Thoracic aorta (tissue), 2 donors: ENCODE measurements around the gene PCDH7. TPM values are rescaled to one million over a fixed set of nuclear protein-coding genes. Genes with fewer than 3 reads are reported as not detected.

Experiments
- ATAC-seq: fragments of 150-250 bp; one replicate; pipeline ENCODE4 v1.8.0; 2017; ENCODE audit warnings: low read depth; ENCODE audit not compliant: insufficient number of reproducible peaks, low FRiP score
- DNase-seq: peaks from one replicate; pipeline ENCODE4 v3.0.0-alpha.2; 2020; ENCODE audit warnings: low spot score
- H3K27ac ChIP-seq, 2 donors: fragments of 200-600 bp; sonication (generic); 1 replicate in 1 of 2; 2 replicates in 1 of 2; pipeline ENCODE4 v1.5.1; 2016; ENCODE audit warnings: mild to moderate bottlenecking in 2 of 2, moderate library complexity in 2 of 2
- H3K27me3 ChIP-seq: fragments of 200-600 bp; sonication (generic); replicated peaks from 2 replicates; pipeline ENCODE4 v1.6.0; 2016; ENCODE audit warnings: mild to moderate bottlenecking; ENCODE audit not compliant: insufficient read depth
- H3K36me3 ChIP-seq: fragments of 200-600 bp; sonication (generic); one replicate; pipeline ENCODE4 v1.5.1; 2016
- H3K4me1 ChIP-seq, 2 donors: fragments of 200-600 bp; sonication (generic); 1 replicate in 1 of 2; 2 replicates in 1 of 2; pipeline versions ENCODE4 v1.5.1 to v1.6.0; 2016; ENCODE audit warnings: low read depth in 2 of 2, mild to moderate bottlenecking in 1 of 2; ENCODE audit not compliant: control insufficient read depth in 1 of 2
- H3K4me3 ChIP-seq: fragments of 200-600 bp; sonication (generic); 2 replicates; pipeline ENCODE4 v1.5.1; 2016; ENCODE audit warnings: mild to moderate bottlenecking
- H3K9me3 ChIP-seq: fragments of 200-600 bp; sonication (generic); 2 replicates; pipeline ENCODE4 v1.5.1; 2016
- total RNA-seq, 2 donors: library from RNA; depleted of rRNA; stranded (reverse); fragments of >200 nt; gene quantifications; one replicate each; pipeline versions ENCODE4 v1.1.0 to v1.2.3, GENCODE V29; 2016
- TF ChIP-seq, protein P1 (sequence below): fragments of 200-600 bp; sonication (generic); IDR thresholded peaks from one replicate; pipeline ENCODE4 v1.5.1; 2019; ENCODE audit warnings: antibody characterized with exemption

Gene PCDH7
- total RNA-seq, 2 donors from 2014 or later = 331 to 435 TPM

DNA sequence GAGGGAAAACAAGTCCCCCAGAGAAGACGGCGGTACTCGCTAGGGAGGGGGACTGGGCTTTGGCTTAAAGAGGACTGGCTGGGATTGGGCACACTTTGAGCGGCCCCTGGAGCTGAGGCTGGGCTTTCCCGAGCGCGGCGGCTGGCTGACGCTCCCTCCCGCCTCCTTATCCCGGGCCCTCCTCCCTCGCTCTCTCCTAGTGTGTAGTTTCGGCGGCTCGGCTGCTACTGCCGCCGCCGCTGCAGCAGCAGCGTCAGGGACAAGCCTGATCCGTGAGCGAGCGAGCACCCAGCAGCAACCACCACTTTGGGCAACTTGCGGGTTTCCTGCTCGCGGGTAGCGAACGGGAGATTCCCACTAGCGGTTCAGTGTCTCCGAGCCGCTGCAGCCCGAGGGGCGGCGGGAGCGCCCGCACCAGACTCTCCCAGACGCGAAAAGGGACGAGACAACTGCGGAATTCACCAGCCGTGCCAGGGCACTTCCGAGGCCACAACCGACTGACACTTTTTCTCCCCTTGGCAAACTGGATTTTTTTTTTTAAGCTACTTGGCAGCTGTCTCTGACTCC lies 632 bp upstream of the PCDH7 start:
- Histone ChIP-seq H3K4me1 (no peaks in the 10 kb centered on the region), H3K27me3 (no peaks in the 10 kb centered on the region), H3K36me3 (no peaks in the 10 kb centered on the region), H3K27ac (peak overlapping the region; percentile 94 to 96), H3K9me3 (no peaks in the 10 kb centered on the region), H3K4me3 (peak overlapping the region; percentile 83)
- ATAC-seq (peak; percentile 63), DNase-seq (no peak)
- TF ChIP-seq, protein P1, sequence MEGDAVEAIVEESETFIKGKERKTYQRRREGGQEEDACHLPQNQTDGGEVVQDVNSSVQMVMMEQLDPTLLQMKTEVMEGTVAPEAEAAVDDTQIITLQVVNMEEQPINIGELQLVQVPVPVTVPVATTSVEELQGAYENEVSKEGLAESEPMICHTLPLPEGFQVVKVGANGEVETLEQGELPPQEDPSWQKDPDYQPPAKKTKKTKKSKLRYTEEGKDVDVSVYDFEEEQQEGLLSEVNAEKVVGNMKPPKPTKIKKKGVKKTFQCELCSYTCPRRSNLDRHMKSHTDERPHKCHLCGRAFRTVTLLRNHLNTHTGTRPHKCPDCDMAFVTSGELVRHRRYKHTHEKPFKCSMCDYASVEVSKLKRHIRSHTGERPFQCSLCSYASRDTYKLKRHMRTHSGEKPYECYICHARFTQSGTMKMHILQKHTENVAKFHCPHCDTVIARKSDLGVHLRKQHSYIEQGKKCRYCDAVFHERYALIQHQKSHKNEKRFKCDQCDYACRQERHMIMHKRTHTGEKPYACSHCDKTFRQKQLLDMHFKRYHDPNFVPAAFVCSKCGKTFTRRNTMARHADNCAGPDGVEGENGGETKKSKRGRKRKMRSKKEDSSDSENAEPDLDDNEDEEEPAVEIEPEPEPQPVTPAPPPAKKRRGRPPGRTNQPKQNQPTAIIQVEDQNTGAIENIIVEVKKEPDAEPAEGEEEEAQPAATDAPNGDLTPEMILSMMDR = no peak

DNA sequence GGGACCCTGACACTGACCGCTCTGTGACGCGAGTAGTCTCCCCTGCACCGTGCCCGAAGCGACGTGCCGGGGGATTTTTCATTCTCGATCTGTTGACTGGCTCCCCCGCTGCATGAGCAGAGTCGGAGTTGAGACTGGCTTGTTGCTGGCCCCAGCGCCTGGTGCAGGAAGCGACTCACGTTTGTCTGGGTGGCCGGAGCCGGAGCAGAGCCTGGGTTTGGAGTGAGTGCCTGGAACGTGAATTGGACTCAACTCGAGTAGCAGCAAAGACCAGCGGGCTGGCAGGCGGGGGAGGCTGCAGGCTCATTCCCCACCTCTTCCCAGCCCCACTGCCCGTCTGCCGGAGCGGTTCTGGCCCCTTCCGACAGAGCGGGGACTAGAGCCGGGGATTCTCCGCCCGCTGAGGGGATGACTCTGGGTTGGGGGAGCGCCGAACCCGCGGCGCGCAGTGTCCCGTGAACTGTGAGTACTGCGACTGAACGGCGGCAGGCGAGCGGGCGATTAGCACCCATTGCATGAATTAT lies 554 bp downstream of the PCDH7 start:
- no peaks in the 10 kb centered on the region for H3K9me3 ChIP-seq
- H3K27ac ChIP-seq = peak overlapping the region; percentile 94 to 96
- ATAC-seq = no peak
- H3K36me3 ChIP-seq = no peaks in the 10 kb centered on the region
- peak overlapping the region; percentile 83 for H3K4me3 ChIP-seq
- TF ChIP-seq, protein P1 = no peak
- no peaks in the 10 kb centered on the region for H3K27me3 ChIP-seq
- H3K4me1 ChIP-seq = no peaks in the 10 kb centered on the region
- DNase-seq = no peak

DNA sequence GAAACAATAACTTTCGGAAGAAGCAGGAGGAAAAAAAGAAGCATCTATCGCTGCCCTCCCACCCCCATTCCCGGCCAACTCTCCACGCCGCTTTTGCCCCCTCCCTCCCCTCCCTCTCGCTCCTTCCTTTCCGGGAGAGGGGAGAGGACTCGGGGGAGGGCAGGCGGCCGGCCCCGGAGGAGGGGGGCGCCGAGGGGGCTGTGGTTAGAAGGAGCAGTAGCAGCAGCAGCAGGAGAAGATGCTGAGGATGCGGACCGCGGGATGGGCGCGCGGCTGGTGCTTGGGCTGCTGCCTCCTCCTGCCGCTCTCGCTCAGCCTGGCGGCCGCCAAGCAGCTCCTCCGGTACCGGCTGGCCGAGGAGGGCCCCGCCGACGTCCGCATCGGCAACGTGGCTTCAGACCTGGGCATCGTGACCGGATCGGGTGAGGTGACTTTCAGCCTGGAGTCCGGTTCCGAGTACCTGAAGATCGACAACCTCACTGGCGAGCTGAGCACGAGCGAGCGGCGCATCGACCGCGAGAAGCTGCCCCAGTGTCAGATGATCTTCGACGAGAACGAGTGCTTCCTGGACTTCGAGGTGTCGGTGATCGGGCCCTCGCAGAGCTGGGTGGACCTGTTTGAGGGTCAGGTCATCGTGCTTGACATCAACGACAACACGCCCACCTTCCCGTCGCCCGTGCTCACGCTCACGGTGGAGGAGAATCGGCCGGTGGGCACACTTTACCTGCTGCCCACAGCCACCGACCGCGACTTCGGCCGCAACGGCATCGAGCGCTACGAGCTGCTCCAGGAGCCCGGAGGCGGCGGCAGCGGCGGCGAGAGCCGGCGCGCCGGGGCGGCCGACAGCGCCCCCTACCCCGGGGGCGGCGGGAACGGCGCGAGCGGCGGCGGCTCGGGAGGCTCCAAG lies 1.3 kb downstream of the PCDH7 start:
- Histone ChIP-seq H3K27ac (peak overlapping the region; percentile 94 to 96), H3K4me1 (no peaks in the 10 kb centered on the region), H3K27me3 (no peaks in the 10 kb centered on the region), H3K9me3 (no peaks in the 10 kb centered on the region), H3K36me3 (no peaks in the 10 kb centered on the region), H3K4me3 (peak overlapping the region; percentile 83)
- DNase-seq = no peak
- TF ChIP-seq, protein P1 = no peak
- ATAC-seq = no peak

DNA sequence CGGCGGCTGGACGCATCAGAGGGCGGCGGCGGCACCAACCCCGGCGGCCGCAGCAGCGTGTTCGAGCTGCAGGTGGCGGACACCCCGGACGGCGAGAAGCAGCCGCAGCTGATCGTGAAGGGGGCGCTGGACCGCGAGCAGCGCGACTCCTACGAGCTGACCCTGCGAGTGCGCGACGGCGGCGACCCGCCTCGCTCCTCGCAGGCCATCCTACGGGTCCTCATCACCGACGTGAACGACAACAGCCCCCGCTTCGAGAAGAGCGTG lies 1.9 kb downstream of the PCDH7 start:
- ATAC-seq (no peak), DNase-seq (no peak)
- no peaks in the 10 kb centered on the region for H3K9me3 ChIP-seq
- H3K36me3 ChIP-seq = no peaks in the 10 kb centered on the region
- H3K4me1 ChIP-seq = no peaks in the 10 kb centered on the region
- TF ChIP-seq, protein P1 = peak; percentile 34
- H3K27ac ChIP-seq = peak overlapping the region; percentile 72 to 96
- H3K27me3 ChIP-seq = no peaks in the 10 kb centered on the region
- peak overlapping the region; percentile 83 for H3K4me3 ChIP-seq

DNA sequence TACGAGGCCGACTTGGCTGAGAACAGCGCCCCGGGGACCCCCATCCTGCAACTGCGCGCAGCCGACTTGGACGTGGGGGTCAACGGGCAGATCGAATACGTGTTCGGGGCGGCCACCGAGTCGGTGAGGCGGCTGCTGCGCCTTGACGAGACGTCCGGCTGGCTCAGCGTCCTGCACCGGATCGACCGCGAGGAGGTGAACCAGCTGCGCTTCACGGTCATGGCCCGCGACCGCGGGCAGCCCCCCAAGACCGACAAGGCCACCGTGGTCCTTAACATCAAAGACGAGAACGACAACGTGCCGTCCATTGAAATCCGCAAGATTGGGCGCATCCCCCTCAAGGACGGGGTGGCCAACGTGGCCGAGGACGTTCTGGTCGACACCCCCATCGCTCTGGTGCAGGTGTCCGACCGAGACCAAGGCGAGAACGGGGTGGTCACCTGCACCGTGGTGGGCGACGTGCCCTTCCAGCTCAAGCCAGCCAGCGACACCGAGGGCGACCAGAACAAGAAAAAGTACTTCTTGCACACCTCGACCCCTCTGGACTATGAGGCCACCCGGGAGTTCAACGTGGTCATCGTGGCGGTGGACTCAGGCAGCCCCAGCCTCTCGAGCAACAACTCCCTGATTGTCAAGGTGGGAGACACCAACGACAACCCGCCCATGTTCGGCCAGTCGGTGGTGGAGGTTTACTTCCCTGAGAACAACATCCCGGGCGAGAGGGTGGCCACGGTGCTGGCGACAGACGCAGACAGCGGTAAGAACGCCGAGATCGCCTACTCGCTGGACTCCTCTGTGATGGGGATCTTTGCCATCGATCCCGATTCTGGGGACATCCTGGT lies 2.4 kb downstream of the PCDH7 start:
- peak overlapping the region; percentile 72 to 96 for H3K27ac ChIP-seq
- ATAC-seq (no peak), DNase-seq (no peak)
- no peaks in the 10 kb centered on the region for H3K4me1 ChIP-seq
- TF ChIP-seq, protein P1 = no peak
- H3K27me3 ChIP-seq = no peaks in the 10 kb centered on the region
- peak overlapping the region; percentile 83 for H3K4me3 ChIP-seq
- H3K9me3 ChIP-seq = no peaks in the 10 kb centered on the region
- H3K36me3 ChIP-seq = no peaks in the 10 kb centered on the region
